HG03469 (cell line): ENCODE results near the gene MEI1.
"Not testable (repeated sequence)": the region's sequence is repeated elsewhere in the genome, so short reads cannot be mapped to it uniquely, and the experiment has no call there.

Source experiments
- ATAC-seq: cut with Tn5 transposase; IDR thresholded peaks from one replicate; pipeline ENCODE4 v1.9.1; 2021; ENCODE audit warnings: mild to moderate bottlenecking, moderate library complexity, moderate number of reproducible peaks; ENCODE audit not compliant: unreplicated experiment

The MEI1 gene, protein sequence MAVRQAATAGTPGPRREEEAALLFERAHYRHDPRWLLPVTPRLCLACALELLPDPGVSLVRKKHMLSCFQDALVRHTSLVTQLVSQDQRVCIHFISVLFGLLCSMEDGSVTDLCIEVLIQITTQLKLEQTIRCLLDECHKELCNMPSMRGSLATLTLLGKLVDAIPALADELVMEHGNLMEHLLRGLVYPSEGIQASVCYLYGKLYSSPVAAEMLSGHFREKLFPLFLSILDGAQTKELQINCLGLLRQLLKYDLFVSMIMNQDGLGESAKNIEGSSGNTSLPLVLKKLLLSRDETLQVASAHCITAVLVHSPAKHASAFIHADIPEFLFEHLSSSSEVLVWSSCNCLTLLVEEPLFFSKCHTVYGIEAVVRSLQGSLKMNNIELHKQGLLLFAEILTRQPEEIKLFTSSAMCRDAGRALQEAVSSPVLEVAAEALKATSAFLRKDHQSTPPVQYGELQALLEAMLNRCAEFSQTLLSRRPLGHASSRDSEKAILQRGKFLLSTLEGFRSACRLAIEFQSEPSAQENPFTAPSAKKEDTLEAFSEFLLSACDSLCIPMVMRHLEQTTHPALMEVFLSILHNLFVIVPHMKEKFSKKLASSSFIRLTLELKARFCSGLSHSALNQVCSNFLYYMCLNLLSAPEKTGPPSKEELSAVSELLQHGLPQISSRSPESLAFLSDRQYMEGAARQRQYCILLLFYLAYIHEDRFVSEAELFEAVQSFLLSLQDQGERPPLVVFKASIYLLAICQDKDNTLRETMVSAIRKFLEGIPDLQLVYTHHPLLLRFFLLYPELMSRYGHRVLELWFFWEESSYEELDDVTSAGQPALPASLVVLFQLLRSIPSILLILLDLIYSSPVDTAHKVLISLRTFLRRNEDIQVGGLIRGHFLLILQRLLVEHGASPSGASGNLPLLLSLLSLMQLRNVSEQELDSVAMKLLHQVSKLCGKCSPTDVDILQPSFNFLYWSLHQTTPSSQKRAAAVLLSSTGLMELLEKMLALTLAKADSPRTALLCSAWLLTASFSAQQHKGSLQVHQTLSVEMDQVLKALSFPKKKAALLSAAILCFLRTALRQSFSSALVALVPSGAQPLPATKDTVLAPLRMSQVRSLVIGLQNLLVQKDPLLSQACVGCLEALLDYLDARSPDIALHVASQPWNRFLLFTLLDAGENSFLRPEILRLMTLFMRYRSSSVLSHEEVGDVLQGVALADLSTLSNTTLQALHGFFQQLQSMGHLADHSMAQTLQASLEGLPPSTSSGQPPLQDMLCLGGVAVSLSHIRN

GRCh38 chr22:41699264-41700107 lies at the start of gene MEI1:
MEI1 (plus strand) TSS chr22:41699503; CDS start chr22:41699539, 36 bp downstream.
- no peak for ATAC-seq

DNA sequence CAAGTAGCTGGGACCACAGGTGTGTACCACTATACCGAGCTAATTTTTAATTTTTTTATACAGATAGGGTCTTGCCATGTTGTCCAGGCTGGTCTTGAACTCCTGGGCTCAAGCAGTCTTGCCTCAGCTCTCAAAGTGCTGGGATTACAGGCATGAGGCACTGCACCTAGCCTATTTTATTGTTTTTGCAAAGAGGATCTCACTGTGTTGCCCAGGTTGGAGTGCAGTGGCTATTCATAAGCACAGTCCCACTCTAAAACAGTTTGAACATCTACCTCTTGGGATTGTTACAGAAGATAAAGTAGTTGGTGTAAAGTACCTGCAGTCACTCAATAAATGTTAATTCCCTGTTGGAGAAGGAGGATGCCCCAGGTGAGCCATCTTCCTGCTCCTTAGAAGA lies 49.1 kb upstream of the MEI1 start:
- no peak for ATAC-seq

GRCh38 chr22:41650821-41651220 lies 48.5 kb upstream of the MEI1 start:
- ATAC-seq: no peak

DNA sequence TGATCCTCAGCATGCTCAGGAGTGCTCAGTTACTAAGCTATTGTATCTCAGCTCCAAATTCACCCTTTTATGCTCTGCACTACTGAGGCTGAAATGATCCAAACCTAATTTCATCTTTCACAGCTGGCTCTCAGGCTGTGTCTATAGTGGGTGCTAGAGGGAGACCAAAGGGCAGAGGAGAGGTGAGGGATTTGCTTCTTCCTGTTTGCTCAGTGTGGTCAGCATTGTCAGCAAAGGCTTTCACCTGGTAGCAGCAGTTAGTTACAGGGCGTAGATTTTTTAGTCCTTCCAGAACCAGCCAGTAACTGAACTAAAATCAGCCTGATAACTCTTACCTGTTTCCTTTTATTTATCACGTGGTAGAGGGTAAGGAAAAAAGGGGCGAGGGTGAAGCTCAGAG lies 45.0 kb upstream of the MEI1 start:
- no peak for ATAC-seq

DNA sequence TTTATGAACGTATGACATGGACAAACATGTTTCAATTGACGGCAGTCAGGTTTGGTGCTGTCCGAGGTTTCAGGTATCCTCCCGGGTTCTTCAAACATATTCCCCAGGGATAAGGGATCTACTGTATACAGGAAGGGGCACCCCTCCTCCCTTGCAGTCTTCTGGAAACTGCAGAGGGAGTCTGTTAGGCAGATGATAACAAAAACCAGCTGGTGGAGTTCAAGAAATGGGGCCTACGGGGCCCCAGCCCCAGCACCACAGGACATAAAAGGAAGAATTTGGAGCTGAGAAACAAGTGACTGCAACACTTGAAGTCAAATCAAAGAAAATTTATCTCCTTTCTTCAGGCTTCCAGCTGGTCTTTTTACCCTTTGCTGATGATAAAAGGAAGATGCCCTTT lies 42.7 kb upstream of the MEI1 start:
- ATAC-seq: no peak

- ATAC-seq: no peak
Measured at GRCh38 chr22:41657709-41658108, 41.6 kb upstream of the MEI1 start.

GRCh38 chr22:41658869-41659268 lies 40.4 kb upstream of the MEI1 start:
- no peak for ATAC-seq

GRCh38 chr22:41659941-41660340 lies 39.4 kb upstream of the MEI1 start:
- ATAC-seq: no peak

GRCh38 chr22:41660416-41660815 lies 38.9 kb upstream of the MEI1 start:
- no peak for ATAC-seq

GRCh38 chr22:41661088-41661487 lies 38.2 kb upstream of the MEI1 start:
- ATAC-seq: no peak

DNA sequence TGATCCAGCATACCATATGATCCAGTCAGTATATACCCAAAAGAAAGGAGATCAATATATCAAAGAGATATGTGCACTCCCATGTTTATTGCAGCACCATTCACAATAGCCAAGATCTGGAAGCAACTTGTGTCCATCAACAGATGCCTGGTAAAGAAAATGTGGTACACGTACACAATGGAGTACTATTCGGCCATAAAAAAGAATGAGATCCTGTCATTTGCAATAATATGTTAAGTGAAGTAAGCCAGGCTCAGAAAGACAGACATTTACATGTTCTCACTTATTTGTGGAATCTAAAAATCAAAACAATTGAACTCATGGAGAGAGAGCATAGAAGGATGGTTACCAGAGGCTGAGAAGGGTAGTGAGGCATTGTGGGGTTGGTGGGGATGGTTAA lies 37.6 kb upstream of the MEI1 start:
- no peak for ATAC-seq

DNA sequence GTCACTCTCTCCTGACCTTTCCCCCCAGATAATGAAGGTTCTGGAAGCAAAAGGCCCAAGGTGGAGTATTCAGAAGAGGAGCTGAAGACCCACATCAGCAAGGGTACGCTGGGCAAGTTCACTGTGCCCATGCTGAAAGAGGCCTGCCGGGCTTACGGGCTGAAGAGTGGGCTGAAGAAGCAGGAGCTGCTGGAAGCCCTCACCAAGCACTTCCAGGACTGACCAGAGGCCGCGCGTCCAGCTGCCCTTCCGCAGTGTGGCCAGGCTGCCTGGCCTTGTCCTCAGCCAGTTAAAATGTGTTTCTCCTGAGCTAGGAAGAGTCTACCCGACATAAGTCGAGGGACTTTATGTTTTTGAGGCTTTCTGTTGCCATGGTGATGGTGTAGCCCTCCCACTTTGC lies 35.7 kb upstream of the MEI1 start:
- not testable (repeated sequence) for ATAC-seq

DNA sequence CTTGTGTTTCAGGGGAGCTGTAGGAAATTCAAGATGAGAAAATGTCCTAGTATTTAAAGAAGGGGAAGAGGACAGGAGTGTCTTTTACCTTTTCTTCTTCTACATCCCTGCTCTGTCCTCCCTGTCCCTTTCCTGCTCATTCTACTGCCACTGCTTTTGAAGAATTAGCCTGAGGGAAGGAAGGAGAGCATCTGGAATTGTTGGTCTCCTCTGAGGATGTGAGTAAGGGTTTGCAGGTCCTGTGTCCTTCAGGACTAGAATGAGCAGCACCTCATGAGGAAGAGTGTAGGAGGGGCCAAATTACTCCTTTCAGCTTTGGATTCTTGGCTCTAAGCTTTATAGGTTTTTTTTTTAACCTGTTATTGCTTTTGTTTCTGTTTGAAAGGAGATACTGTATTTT lies 34.8 kb upstream of the MEI1 start:
- no peak for ATAC-seq

DNA sequence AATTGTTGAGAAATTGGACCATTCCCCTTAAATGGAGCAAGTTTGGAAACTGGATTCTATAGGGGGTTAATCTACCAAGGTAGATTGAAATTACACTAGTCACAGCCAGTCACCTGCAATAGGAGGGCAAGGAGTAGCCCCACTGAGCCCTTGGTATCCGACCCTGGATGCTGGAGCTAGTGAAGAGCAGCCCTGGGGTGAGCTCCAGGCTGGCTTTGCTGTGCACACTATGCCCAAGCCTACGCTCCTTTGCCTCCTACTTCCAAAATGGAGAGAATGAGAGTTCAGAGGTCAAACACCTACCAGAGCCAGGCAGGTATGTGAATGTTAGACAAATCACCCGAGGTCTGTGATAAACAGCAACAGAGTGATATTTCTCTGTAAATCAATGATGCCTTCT lies 34.4 kb upstream of the MEI1 start:
- ATAC-seq: no peak

- no peak for ATAC-seq
Measured at GRCh38 chr22:41668971-41669911, 30.1 kb upstream of the MEI1 start.

DNA sequence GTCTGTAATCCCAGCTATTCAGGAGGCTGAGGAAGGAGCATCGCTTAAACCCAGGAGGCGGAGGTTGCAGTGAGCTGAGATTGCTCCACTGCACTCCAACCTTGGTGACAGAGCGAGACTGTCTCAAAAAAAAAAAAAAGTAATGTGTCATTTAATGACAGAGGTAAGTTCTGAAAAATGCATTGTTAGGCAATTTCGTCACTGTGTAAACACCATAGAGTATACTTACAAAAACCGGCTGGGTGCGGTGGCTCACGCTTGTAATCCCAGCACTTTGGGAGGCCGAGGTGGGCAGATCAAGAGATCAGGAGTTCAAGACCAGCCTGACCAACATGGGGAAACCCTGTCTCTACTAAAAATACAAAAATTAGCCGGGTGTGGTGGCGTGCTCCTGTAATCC lies 27.2 kb upstream of the MEI1 start:
- not testable (repeated sequence) for ATAC-seq

- ATAC-seq: no peak
Measured at GRCh38 chr22:41672780-41673509, 26.4 kb upstream of the MEI1 start.

- ATAC-seq: no peak
Measured at GRCh38 chr22:41674846-41675340, 24.4 kb upstream of the MEI1 start.
